Uterus (tissue), 2 donors: ENCODE measurements around the gene TRA2B.

ENCODE experiments used
- POLR2A ChIP-seq, 2 donors: fragments of 450-650 bp; IDR thresholded peaks; one replicate each; pipeline ENCODE4 v1.6.1; 2016; ENCODE audit warnings: antibody characterized with exemption in 2 of 2, mild to moderate bottlenecking in 1 of 2, moderate library complexity in 1 of 2
- TF ChIP-seq, protein P1 (sequence below), 4 experiments: fragments of 200-600 bp in 2 of 4; fragments of 450-650 bp in 2 of 4; sonication (generic) in 2 of 4; IDR thresholded peaks; one replicate each; pipeline ENCODE4 v1.5.1; 2016 to 2019; ENCODE audit warnings: antibody characterized with exemption in 4 of 4, mild to moderate bottlenecking in 2 of 4, moderate library complexity in 1 of 4

DNA sequence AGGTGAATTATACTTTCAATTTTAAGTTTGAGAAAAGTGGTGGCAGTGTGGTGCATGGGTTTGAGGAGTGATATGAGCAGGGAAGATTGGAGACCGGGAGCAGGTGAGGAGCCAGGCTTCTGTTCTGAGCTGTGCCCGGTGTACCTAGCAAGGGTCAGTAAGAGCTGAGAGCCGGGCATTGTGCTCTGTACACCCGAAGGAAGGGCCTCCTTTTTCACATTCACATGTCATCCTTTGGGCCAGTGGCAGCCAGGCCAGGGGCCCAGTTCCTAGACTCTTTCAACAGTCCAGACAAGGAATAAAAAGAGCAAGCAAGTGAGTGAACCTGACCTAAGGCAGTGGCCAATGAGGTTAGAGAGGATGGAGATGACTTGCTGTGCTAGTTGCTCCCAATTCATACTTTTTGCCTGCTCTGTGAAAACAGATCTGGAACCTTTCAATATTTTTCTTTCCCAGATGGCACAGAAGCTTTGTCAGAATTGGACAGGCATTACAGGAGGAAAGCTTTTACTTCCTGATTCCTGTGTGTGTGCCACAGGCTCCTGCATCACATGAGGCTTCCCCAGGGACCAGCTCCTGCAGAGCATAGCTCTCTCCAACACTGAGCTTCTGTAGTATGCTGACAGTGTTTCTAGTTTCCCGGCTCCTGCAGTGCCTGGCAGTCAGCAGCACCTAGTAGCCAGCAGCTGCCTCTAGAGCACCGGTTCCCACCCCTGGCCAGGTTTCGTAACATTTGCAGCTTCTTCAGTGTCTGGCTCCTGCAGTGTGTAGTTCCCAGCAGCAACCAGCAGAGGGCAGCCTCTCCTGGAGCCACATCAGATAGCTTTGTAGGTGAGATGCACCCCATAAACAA, 5.3 kb upstream of the TRA2B start:
- TF ChIP-seq, protein P1, sequence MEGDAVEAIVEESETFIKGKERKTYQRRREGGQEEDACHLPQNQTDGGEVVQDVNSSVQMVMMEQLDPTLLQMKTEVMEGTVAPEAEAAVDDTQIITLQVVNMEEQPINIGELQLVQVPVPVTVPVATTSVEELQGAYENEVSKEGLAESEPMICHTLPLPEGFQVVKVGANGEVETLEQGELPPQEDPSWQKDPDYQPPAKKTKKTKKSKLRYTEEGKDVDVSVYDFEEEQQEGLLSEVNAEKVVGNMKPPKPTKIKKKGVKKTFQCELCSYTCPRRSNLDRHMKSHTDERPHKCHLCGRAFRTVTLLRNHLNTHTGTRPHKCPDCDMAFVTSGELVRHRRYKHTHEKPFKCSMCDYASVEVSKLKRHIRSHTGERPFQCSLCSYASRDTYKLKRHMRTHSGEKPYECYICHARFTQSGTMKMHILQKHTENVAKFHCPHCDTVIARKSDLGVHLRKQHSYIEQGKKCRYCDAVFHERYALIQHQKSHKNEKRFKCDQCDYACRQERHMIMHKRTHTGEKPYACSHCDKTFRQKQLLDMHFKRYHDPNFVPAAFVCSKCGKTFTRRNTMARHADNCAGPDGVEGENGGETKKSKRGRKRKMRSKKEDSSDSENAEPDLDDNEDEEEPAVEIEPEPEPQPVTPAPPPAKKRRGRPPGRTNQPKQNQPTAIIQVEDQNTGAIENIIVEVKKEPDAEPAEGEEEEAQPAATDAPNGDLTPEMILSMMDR (IDR thresholded peaks at IDR 0.05): peak; percentile 83 to 100 (median 88)
- TF ChIP-seq POLR2A (IDR thresholded peaks at IDR 0.05): no peak
